Immature natural killer cell (primary cell): ENCODE results near the gene ROM1. TPM values are rescaled to one million over a fixed set of nuclear protein-coding genes. Genes with fewer than 3 reads are reported as not detected.

Source experiments
- DNase-seq, 3 donors: peaks; one replicate each; pipeline ENCODE4 v3.0.0; 2022; ENCODE audit warnings: mixed read lengths in 1 of 3
- H3K27ac Mint-ChIP-seq, 6 donors: one replicate each; pipeline ENCODE4 v1.8.0; 2020; ENCODE audit warnings: mixed read lengths in 6 of 6, mild to moderate bottlenecking in 5 of 6, inconsistent platforms in 4 of 6, moderate library complexity in 3 of 6
- H3K27me3 Mint-ChIP-seq, 3 donors: one replicate each; pipeline ENCODE4 v1.8.0; 2020 to 2021; ENCODE audit warnings: low read depth in 3 of 3, mild to moderate bottlenecking in 3 of 3, mixed read lengths in 3 of 3, moderate library complexity in 3 of 3, inconsistent platforms in 1 of 3
- H3K36me3 Mint-ChIP-seq, 3 donors: one replicate each; pipeline ENCODE4 v1.8.0; 2020; ENCODE audit warnings: mixed read lengths in 3 of 3, inconsistent platforms in 2 of 3, mild to moderate bottlenecking in 2 of 3
- H3K4me1 Mint-ChIP-seq, 2 donors: one replicate each; pipeline ENCODE4 v1.8.0; 2020; ENCODE audit warnings: inconsistent platforms in 2 of 2, mild to moderate bottlenecking in 2 of 2, mixed read lengths in 2 of 2, moderate library complexity in 1 of 2
- H3K4me3 Mint-ChIP-seq, 5 donors: one replicate each; pipeline ENCODE4 v1.8.0; 2020; ENCODE audit warnings: mild to moderate bottlenecking in 5 of 5, mixed read lengths in 5 of 5, inconsistent platforms in 3 of 5, moderate library complexity in 3 of 5
- H3K9me3 Mint-ChIP-seq, 6 donors: one replicate each; pipeline ENCODE4 v1.8.0; 2020; ENCODE audit warnings: mild to moderate bottlenecking in 6 of 6, mixed read lengths in 6 of 6, inconsistent platforms in 4 of 6, moderate library complexity in 3 of 6
- polyA plus RNA-seq, 3 donors: library from polyadenylated mRNA; unstranded; fragments of 300-500 nt; fragmentation: Illumina TruSeq; gene quantifications; one replicate each; pipeline ENCODE4 v1.2.3, GENCODE V29; 2021

Gene ROM1
- polyA plus RNA-seq, 3 donors from 2014 or later, result 0.17 to 2.1 (median 1.6) TPM

DNA sequence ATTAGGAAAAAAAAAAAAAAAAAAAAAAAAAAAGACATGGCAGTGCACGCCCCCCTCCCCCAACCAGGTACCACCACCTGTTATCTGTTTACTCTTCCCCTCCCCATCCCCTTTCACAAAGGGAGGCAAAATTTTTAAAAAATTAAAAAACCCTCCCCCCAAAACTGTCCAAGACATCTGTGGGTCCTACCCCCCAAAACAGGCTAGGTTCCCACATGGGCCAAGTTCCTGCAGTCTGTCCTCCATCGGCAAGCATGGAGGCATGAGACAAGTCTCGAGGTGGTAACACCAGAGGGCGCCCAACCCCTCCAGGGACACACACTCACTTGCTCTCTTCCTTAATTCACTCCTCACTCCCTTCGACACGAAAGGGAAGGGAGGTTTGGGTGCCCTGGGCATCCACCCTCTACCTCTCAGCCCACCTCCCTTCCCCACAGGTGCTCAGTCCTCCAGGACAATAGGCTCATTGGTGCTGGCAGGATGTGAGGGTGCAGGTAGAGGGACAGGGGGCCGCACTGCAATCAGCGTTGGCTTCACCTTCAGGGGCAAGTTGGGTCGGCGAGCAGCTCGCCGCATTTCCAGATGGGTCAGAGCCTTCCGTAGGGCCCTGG, 19.5 kb upstream of the ROM1 start:
- peaks cover 15 to 40% (median 27%) of the 10 kb centered on the region in 3 donors for H3K36me3 Mint-ChIP-seq
- H3K27ac Mint-ChIP-seq, result peak overlapping the region; percentile 84 to 100 (median 98)
- peaks cover 55 to 66% of the 10 kb centered on the region in 2 donors for H3K4me1 Mint-ChIP-seq
- peaks cover 8 to 17% (median 11%) of the 10 kb centered on the region in 3 donors for H3K27me3 Mint-ChIP-seq
- peak; percentile 65 to 74 (median 68) for DNase-seq
- H3K9me3 Mint-ChIP-seq, result no peaks in the 10 kb centered on the region
- H3K4me3 Mint-ChIP-seq, result peak overlapping the region; percentile 76 to 84 (median 82)

DNA sequence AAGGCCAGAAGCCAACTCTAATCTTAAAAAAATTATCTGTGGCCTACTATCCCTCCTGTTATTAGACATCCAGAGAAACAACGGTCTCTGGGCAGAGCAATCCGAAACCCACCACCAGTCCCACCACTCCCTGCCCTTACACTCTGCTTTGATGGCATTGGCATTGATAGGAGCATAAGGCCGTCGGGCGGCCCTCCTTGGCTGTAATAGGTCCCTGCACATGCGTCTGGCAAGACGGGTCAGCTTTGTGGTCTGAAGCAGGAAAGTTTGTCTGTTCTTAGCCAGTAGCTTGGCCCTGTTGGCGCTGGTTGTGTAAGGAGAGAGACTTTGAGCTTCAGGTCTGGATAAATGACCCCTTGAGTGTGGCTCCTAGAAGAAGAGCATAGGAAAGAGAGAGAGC, 17.9 kb upstream of the ROM1 start:
- peak overlapping the region in 3 of 6 donors; percentile 22 to 75 (median 57) for H3K27ac Mint-ChIP-seq
- H3K4me1 Mint-ChIP-seq, result peaks cover 67 to 75% of the 10 kb centered on the region in 2 donors
- peaks cover 11 to 25% (median 13%) of the 10 kb centered on the region in 3 donors for H3K27me3 Mint-ChIP-seq
- peaks cover 28 to 53% (median 38%) of the 10 kb centered on the region in 3 donors for H3K36me3 Mint-ChIP-seq
- H3K9me3 Mint-ChIP-seq, result no peaks in the 10 kb centered on the region
- DNase-seq, result no peak
- H3K4me3 Mint-ChIP-seq, result no peak overlapping the region

- Mint-ChIP-seq H3K9me3 (no peaks in the 10 kb centered on the region), H3K4me3 (peak overlapping the region; percentile 92 to 99 (median 97)), H3K27me3 (peaks cover 9 to 11% (median 10%) of the 10 kb centered on the region in 3 donors), H3K27ac (peak overlapping the region; percentile 93 to 99 (median 97)), H3K4me1 (peaks cover 55 to 66% of the 10 kb centered on the region in 2 donors), H3K36me3 (peaks cover 33 to 57% (median 35%) of the 10 kb centered on the region in 3 donors)
- peak; percentile 97 to 98 (median 97) for DNase-seq
Observed at GRCh38 chr11:62599069-62599696, 13.9 kb upstream of the ROM1 start.

DNA sequence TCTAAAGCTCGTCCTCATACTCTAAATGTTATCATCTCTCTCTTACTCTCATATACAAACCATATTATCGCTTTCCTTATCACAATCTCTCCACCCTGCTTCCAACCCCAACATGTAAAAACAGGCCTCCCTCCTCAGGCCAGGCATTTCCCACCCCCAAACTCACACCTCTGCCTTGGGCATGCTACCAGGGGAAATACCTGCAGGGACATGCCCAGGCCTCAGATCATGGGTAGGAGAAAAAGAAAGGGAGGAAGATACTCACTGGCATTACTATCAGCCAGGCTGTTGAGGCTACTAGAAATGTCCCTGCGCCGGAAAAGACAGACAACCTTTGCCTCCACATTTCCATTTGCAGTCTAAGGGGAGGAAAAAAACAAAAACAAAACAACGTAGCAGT, 13.2 kb upstream of the ROM1 start:
- no peak for DNase-seq
- Mint-ChIP-seq H3K27me3 (peaks cover 9 to 11% (median 10%) of the 10 kb centered on the region in 3 donors), H3K36me3 (peaks cover 28 to 50% (median 32%) of the 10 kb centered on the region in 3 donors)

DNA sequence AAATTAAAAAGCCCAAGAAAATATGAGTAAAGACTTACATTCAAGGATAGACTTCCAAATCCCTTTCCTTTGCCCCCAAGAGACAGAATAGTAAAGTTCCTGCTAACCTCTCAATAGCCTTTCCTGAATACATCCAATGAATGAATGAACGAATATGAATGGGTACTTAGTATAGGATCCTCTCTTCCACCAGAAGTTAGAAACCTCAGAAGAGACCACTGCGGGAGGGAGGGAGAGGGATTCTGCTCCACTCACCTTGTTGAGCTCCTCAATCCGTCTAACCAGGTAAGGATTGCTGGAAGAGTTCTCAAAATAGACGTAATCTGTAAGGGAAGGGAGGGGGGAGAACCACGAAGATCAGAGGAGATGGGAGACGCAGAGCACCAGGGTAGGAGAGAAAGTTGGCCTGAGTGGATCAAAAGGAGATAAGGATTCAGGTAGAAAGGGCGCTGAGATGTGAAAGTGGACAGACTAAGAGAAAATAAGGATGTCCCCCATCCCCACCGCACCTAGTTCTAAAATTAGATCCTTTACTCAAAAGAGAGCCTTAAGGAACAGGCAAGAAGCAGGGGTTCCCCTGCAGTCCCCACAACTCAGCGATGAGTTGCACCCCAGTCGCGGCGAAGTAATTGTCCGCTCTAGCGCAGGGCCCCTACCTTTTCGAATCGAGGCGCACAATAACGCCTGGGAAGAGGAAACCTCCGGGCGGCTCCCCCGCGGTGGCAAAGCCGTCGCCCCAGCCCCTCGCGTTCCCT, 12.5 kb upstream of the ROM1 start:
- Mint-ChIP-seq H3K4me1 (peaks cover 52 to 59% of the 10 kb centered on the region in 2 donors), H3K27ac (peak overlapping the region; percentile 93 to 99 (median 97)), H3K36me3 (peaks cover 24 to 46% (median 31%) of the 10 kb centered on the region in 3 donors), H3K9me3 (no peaks in the 10 kb centered on the region), H3K27me3 (peaks cover 9 to 11% (median 10%) of the 10 kb centered on the region in 3 donors), H3K4me3 (peak overlapping the region; percentile 92 to 99 (median 97))
- DNase-seq, result no peak

More for the DNA sequence above, 13.2 kb upstream of the ROM1 start:
- H3K4me1 Mint-ChIP-seq, result peaks cover 52 to 59% of the 10 kb centered on the region in 2 donors
- H3K4me3 Mint-ChIP-seq, result peak overlapping the region; percentile 92 to 99 (median 97)
- peak overlapping the region; percentile 93 to 99 (median 97) for H3K27ac Mint-ChIP-seq
- no peaks in the 10 kb centered on the region for H3K9me3 Mint-ChIP-seq

DNA sequence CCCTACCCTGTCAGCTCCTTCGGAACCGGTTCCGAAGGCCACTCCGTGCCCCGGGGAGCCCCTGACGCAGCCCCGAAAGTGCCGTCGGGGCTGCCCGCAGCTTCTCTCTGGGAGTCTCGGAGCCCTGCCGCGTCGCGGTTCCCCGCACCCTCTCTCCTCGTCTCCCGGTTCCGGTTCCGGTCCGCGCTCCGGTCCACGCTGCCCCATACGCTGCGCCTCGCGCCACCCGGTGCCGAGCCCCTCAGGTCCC, 12.0 kb upstream of the ROM1 start:
- Mint-ChIP-seq H3K4me1 (peaks cover 52 to 59% of the 10 kb centered on the region in 2 donors), H3K4me3 (peak overlapping the region; percentile 92 to 99 (median 97)), H3K9me3 (no peaks in the 10 kb centered on the region), H3K36me3 (peaks cover 22 to 43% (median 32%) of the 10 kb centered on the region in 3 donors), H3K27ac (peak overlapping the region; percentile 93 to 99 (median 97)), H3K27me3 (peaks cover 9 to 11% (median 10%) of the 10 kb centered on the region in 3 donors)
- DNase-seq, result peak in 1 of 3 donors; percentile 49

GRCh38 chr11:62601372-62602140, 11.5 kb upstream of the ROM1 start, which contains the start of gene MTA2:
TSS of gene MTA2 (minus strand) at chr11:62601865. CDS start at chr11:62601450, 415 bp downstream.
- H3K27me3 Mint-ChIP-seq, result peaks cover 9 to 11% (median 10%) of the 10 kb centered on the region in 3 donors
- peak; percentile 100 for DNase-seq
- H3K27ac Mint-ChIP-seq, result peak within 1 kb of the TSS; percentile 93 to 99 (median 97)
- peaks cover 52 to 59% of the 10 kb centered on the region in 2 donors for H3K4me1 Mint-ChIP-seq
- H3K9me3 Mint-ChIP-seq, result no peaks in the 10 kb centered on the region
- peak within 1 kb of the TSS; percentile 92 to 99 (median 97) for H3K4me3 Mint-ChIP-seq
- H3K36me3 Mint-ChIP-seq, result peaks cover 22 to 45% (median 35%) of the 10 kb centered on the region in 3 donors

DNA sequence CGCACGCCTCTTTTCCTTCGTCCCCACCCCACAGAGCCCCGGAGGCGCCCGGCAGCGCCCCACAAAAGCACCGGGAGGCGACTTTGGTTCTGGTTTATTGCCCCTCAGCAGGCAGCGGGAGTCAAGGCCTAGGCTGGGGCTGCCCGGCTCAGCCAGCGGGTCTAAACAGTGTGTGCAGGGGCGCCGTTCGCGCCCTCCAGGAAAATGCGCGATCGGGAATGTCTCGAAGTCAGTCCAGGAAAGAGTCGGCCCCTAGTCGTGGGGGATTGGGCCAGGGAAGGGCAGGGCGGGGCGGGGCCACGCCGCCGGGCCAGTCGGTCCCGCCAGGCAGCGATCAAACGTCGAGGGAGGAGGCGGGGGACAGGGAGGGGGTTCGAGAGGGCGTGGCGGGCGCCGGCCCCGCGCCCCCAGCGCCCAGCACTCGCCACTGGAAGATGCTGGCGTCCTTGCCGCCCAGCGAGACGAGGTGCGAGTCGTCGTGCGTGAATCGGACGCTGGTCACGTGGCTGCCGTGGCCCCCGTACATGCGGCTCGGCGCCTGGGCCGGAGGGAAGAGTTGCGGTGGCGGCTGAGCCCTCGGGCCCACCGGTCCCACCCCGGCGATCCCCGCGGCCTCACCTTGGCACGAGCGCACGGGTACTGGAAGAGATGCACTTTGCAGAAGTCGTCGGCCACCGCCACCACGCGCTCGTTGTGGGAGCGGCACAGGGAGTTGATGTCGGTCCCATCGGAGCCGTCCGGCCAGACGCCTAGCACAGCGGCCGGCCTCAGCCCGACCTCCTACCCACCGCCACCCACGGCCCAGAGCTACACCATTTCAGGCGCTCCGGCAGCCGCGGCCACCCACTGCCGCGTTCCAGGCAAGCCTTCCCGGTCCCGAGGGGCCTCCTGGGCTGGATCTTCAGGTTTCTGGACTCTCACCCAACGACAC, 10.7 kb upstream of the ROM1 start:
- no peak for DNase-seq
- H3K9me3 Mint-ChIP-seq, result no peaks in the 10 kb centered on the region
- peak overlapping the region; percentile 92 to 99 (median 97) for H3K4me3 Mint-ChIP-seq
- H3K4me1 Mint-ChIP-seq, result peaks cover 49 to 55% of the 10 kb centered on the region in 2 donors
- peaks cover 18 to 42% (median 35%) of the 10 kb centered on the region in 3 donors for H3K36me3 Mint-ChIP-seq
- H3K27me3 Mint-ChIP-seq, result peaks cover 10 to 11% (median 11%) of the 10 kb centered on the region in 3 donors
- H3K27ac Mint-ChIP-seq, result peak overlapping the region; percentile 77 to 99 (median 92)

DNA sequence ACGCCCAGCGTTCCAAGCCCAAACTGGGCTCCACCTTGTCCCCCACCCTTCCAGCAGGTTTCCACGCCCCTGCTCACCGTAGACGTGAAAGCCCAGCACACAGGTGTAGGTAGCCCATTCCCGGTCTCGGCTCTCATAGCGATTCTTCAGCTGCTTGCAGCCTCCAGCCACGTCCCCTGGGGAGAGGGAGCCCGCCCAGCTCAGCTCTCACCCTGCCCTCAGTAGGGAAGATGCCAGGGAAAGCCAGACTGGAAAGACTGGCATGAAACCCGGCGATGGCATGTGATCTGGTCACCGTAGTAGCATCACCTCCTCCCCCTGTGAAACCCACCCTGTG, 10.0 kb upstream of the ROM1 start:
- Mint-ChIP-seq H3K9me3 (no peaks in the 10 kb centered on the region), H3K27ac (peak overlapping the region in 5 of 6 donors; percentile 17 to 78 (median 65)), H3K36me3 (peaks cover 14 to 43% (median 41%) of the 10 kb centered on the region in 3 donors), H3K4me3 (peak overlapping the region; percentile 64 to 82 (median 78)), H3K27me3 (peaks cover 10 to 11% (median 11%) of the 10 kb centered on the region in 3 donors), H3K4me1 (peaks cover 48 to 49% of the 10 kb centered on the region in 2 donors)
- no peak for DNase-seq

DNA sequence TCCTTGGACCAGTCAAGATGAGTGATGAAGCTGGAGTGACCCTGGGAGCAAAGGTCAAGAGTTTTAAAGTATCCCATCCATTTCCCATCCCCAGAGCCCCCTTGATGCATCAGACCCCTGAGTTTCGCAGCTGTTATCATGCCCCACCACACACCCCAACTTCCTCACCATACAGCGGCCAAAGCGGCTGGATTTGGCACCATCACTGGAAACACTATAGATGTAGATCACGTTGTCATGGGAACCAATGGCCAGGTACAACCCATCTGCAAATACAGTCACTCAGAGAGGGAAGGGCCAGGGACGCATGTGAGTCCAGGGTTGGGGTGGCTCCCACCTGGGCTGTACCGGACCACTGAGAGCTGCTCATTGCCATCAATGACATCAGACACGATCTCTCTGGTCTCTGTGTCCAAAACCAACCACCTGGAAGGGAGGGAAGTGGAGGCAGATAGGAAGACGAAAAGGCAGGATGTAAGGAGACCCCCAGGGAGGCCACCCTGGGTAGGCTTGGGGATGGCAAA, 9.2 kb upstream of the ROM1 start:
- peak overlapping the region in 4 of 5 donors; percentile 64 to 82 (median 80) for H3K4me3 Mint-ChIP-seq
- peaks cover 41 to 44% of the 10 kb centered on the region in 2 donors for H3K4me1 Mint-ChIP-seq
- peak overlapping the region in 5 of 6 donors; percentile 42 to 73 (median 61) for H3K27ac Mint-ChIP-seq

GRCh38 chr11:62604460-62605120, 8.5 kb upstream of the ROM1 start:
- peak overlapping the region in 1 of 5 donors; percentile 61 for H3K4me3 Mint-ChIP-seq
- H3K27ac Mint-ChIP-seq, result peak overlapping the region in 1 of 6 donors; percentile 61
- H3K27me3 Mint-ChIP-seq, result peaks cover 4 to 10% (median 5%) of the 10 kb centered on the region in 3 donors
- DNase-seq, result no peak
- H3K4me1 Mint-ChIP-seq, result peaks cover 33 to 38% of the 10 kb centered on the region in 2 donors
- H3K9me3 Mint-ChIP-seq, result no peaks in the 10 kb centered on the region
- peaks cover under 1 to 29% (median 28%) of the 10 kb centered on the region in 3 donors for H3K36me3 Mint-ChIP-seq

More for the DNA sequence above, 9.2 kb upstream of the ROM1 start:
- Mint-ChIP-seq H3K36me3 (peaks cover 8 to 37% (median 35%) of the 10 kb centered on the region in 3 donors), H3K27me3 (peaks cover 9 to 10% (median 10%) of the 10 kb centered on the region in 3 donors), H3K9me3 (no peaks in the 10 kb centered on the region)
- DNase-seq, result no peak
